Left lobe of liver (tissue), 2 donors: Measurements from ENCODE around the gene CDC34. TPM values are rescaled to one million over a fixed set of nuclear protein-coding genes. Genes with fewer than 3 reads are reported as not detected.

ENCODE experiments used
- ATAC-seq: fragments of 200-7000 bp; cut with Tn5 transposase; one replicate; pipeline ENCODE4 v1.9.1; 2020; ENCODE audit warnings: mild to moderate bottlenecking, moderate library complexity
- DNase-seq: peaks from one replicate; pipeline ENCODE4 v3.0.0-alpha.2; 2020; ENCODE audit warnings: low spot score
- total RNA-seq: library from RNA; stranded (reverse); gene quantifications from one replicate; pipeline ENCODE4 v1.2.1, GENCODE V29; 2021
- donor health status: DM: no; HTN: no; CAD: no; lungs with moderate emphysema.
- donor health status: DM: no; HTN: yes; CAD: no.

CDC34 gene
- total RNA-seq, 1 donor from 2014 or later = 53.5 TPM

GRCh38 chr19:540867-541637 is 9.5 kb downstream of the CDC34 start:
- DNase-seq = no peak

GRCh38 chr19:541699-542098 is 10.1 kb downstream of the CDC34 start:
- ATAC-seq (no peak), DNase-seq (no peak)

More at GRCh38 chr19:540867-541637, 9.5 kb downstream of the CDC34 start:
- no peak for ATAC-seq

GRCh38 chr19:542173-542866 is 10.8 kb downstream of the CDC34 start:
- peak; percentile 4 for ATAC-seq
- DNase-seq = no peak

GRCh38 chr19:543910-544608 is 12.5 kb downstream of the CDC34 start, which contains the start of gene GZMM:
TSS of gene GZMM (plus strand) at chr19:544053. CDS start at chr19:544072, 19 bp downstream.
- DNase-seq = no peak
- ATAC-seq = peak; percentile 42

- DNase-seq (no peak), ATAC-seq (no peak)
Observed at GRCh38 chr19:547117-547516, 15.6 kb downstream of the CDC34 start.

GRCh38 chr19:547836-548720 is 16.5 kb downstream of the CDC34 start:
- DNase-seq (no peak), ATAC-seq (no peak)

- no peak for DNase-seq
Observed at GRCh38 chr19:548886-549830, 17.6 kb downstream of the CDC34 start.

GRCh38 chr19:554817-555216 is 23.3 kb downstream of the CDC34 start:
- DNase-seq (no peak), ATAC-seq (no peak)

More at GRCh38 chr19:548886-549830, 17.6 kb downstream of the CDC34 start:
- no peak for ATAC-seq

GRCh38 chr19:555474-555808 is 23.9 kb downstream of the CDC34 start:
- no peak for DNase-seq

GRCh38 chr19:556611-557382 is 25.2 kb downstream of the CDC34 start:
- DNase-seq (no peak), ATAC-seq (no peak)

More at GRCh38 chr19:555474-555808, 23.9 kb downstream of the CDC34 start:
- ATAC-seq = no peak

- ATAC-seq = no peak
- DNase-seq = no peak
Observed at GRCh38 chr19:558770-559439, 27.3 kb downstream of the CDC34 start.

- ATAC-seq = no peak
- no peak for DNase-seq
Observed at GRCh38 chr19:560121-560520, 28.6 kb downstream of the CDC34 start.

GRCh38 chr19:566403-566802 is 34.8 kb downstream of the CDC34 start:
- peak; percentile 68 for DNase-seq
- ATAC-seq = peak; percentile 80

GRCh38 chr19:566844-567243 is 35.3 kb downstream of the CDC34 start:
- DNase-seq (no peak), ATAC-seq (no peak)

- DNase-seq (no peak), ATAC-seq (no peak)
Observed at GRCh38 chr19:567296-567900, 35.8 kb downstream of the CDC34 start.

- DNase-seq (no peak), ATAC-seq (no peak)
Observed at GRCh38 chr19:570251-570686, 38.7 kb downstream of the CDC34 start.

GRCh38 chr19:570937-571565 is 39.5 kb downstream of the CDC34 start:
- DNase-seq (no peak), ATAC-seq (no peak)
